Activated effector memory CD4-positive, alpha-beta T cell treated with Interleukin-2 at 50 U/mL for 16 hours (primary cell): Measurements from ENCODE around the gene UGGT2.
"Not testable (repeated sequence)": the region's sequence is repeated elsewhere in the genome, so short reads cannot be mapped to it uniquely, and the experiment has no call there.

Source experiments
- DNase-seq: peaks from one replicate; pipeline ENCODE4 v3.0.0-alpha.2; 2020

UGGT2 gene

DNA sequence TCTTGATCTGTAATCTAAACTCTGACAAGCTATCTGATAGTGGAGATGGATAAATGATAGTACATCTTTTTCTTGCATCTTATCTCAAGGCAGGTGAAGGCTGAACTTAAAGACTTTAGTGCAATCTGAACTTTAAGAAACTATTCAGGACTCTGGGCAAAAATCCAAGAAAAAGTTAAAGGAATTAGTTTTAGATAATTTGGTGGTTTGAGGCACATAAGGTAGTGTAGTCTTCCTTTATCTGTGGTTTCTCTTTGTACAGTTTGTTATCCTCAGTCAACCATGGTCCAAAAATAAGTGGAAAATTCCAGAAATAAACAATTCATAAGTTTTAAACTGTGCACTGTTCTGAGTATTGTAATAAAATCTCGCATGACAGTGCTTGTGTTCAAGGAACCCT lies 172.9 kb downstream of the UGGT2 start:
- DNase-seq = no peak

DNA sequence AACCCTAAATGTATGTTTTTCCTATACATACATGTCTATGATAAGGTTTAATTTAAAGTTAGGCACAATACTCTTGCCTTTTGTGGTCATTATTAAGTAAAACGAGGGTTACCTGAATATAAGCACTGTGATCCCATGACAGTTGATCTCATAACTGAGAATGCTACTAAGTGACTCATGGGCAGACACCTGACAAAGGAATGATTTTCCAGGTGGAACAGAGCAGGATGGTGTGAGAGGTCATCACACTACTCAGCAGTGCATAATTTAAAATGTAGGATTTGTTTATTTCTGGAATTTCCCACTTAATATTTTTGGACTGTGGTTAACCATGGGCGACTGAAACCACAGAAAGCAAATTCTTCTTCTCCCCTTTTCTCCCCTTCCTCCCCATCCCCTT lies 178.9 kb downstream of the UGGT2 start:
- no peak for DNase-seq

DNA sequence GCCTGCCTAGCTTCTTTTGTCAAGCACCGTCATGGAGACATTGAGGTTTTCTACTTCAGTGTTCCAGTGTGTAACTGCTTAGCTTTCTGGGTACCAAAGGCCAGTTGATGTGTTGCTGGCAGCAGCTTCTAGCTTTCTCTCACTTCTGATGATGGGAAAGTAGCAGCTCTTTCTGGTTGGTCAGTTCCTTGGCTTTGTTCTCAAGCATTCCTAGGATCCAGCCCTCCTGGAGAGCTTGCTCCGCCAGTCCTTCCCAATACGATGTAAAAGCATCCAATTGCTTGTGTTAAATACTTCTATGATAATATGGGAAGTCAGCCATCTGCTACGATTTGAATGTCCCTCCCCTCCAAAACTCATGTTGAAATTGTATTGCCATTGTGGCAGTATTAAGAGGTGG lies 182.8 kb downstream of the UGGT2 start:
- no peak for DNase-seq

DNA sequence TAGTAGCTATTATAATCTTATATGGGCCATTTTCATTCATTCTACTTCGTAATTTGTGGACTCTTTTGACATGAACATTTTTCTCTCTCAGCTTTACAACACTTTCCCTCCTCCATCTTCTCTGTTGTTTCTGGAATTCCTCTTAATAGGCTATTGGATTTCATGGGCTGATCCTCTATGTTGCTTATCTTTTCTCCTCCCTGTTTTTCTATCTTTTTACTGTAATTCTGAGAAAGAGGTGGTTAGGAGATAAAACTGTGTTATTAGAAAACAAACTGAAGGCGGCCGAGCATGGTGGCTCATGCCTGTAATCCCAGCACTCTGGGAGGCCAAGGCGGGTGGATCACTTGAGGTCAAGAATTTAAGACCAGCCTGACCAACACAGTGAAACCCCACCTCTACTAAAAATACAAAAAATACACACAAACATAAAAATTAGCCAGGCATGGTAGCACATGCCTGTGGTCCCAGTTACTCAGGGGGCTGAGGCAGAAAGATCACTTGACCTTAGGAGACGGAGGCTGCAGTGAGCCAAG lies 188.1 kb downstream of the UGGT2 start:
- no peak for DNase-seq

DNA sequence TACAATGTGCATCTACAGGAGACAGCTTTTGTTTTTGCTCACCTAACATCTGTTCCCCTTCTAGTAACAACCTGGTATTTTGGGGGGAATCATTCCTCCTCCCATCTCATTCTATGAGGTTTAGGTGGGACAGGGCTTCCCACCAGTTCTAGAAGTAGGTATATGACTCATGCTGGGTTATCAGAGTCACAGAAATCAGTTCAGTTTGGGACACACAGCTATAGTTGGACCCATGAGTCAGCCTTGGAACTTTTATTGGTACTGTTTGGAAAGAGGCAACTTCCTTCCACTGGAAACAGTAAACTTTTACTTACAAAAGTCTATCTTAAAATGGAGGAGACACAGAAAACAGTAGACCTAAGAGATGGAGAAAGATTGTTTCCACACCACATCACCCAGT lies 190.8 kb downstream of the UGGT2 start:
- DNase-seq = no peak

DNA sequence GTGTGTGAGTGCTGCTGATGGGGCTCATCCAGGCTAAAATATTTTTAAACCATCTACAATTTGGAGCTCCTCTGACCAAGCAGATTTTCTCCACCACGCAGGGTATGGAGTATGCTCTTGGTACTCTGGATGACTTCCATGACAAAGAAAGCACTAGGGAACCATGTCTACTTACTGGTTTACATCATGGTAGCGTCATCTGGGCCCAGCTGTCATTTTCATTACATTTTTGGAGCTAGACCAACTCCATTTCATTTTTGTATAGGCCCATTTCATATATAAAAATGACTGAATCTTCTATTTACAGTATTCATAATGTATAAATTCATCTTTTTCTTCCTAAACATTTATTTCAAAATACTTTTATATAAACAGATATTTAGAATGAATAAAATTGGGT lies 191.9 kb downstream of the UGGT2 start:
- no peak for DNase-seq

DNA sequence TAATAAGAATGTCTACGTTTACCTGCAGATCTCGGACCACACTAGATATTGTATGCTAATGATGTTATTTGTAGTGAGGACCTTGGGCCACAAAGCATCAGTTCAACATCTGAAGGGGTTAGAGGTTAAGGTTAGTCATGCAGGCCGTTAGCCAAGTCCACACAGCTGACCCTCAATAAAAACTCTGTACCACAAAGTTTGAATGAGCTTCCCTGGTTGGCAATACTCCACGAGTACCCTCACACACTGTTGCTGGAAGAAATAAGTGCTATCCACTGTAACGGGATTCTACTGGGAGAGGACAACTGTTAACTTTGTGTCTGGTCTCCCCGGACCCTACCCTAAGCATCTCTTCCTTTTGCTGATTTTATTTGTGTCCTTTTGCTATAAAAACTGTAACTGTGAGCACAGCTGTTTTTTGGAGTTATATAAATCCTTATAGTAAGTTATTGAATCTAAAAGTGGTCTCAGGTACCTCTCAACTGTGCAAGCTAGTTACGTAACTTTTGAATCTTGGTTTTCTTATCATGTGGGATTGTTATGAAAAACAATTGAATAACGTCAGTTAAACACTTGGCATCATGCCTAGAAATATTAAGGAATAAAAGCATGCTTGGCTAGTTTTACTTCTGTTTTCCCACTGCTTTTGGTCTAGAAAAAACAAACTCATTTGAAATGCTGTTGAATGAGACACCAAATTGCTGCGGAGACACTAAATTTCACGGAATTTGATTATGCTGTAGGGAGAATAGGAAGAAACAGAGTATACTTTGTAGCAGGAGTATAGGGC lies 194.7 kb downstream of the UGGT2 start:
- no peak for DNase-seq

DNA sequence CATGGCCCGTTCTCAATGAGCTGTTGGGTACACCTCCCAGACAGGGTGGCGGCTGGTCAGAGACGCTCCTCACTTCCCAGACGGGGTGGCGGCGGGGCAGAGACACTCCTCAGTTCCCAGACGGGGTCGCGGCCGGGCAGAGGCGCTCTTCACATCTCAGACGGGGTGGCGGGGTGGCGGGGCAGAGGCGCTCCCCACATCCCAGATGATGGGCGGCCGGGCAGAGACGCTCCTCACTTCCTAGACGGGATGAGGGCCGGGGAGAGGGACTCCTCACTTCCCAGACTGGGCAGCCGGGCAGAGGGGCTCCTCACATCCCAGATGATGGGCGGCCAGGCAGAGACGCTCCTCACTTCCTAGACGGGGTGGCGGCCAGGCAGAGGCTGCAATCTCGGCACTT lies 207.5 kb downstream of the UGGT2 start:
- DNase-seq = not testable (repeated sequence)

DNA sequence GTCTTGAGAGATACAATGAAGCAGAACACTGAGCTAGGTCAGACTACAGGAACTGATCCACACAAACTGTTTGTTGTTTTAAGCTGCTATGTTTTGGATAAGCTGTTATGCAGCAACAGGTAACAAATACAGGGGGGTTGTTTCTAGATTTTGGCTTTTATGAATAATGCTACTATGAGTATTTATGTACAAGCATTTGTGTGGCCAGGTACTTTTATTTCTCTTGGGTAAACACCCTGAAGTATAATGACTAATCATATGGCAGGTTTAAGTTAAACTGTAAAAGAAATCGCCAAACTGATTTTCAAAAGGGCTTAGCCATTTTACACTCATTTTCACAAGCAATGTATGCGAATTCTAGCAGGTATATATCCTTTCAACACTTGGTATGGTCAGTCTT lies 210.3 kb downstream of the UGGT2 start:
- DNase-seq = no peak

DNA sequence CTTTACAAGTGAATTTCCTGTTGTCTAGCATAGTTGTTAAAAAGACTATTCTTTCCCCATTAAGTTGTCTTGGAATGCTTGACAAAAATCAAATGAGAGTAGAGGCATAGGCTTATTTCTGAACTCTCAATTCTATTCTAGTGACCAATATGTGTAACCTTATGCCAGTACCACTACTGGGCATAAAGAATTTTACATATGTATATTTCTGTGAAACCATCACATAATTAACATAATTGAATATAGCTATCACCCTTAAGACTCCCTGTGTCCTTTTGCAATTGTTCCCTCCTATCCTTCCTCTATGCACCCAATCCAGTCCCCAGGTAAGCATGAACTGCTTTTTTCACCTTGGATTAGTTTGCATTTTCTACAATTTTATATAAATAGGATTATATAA lies 211.3 kb downstream of the UGGT2 start:
- no peak for DNase-seq

DNA sequence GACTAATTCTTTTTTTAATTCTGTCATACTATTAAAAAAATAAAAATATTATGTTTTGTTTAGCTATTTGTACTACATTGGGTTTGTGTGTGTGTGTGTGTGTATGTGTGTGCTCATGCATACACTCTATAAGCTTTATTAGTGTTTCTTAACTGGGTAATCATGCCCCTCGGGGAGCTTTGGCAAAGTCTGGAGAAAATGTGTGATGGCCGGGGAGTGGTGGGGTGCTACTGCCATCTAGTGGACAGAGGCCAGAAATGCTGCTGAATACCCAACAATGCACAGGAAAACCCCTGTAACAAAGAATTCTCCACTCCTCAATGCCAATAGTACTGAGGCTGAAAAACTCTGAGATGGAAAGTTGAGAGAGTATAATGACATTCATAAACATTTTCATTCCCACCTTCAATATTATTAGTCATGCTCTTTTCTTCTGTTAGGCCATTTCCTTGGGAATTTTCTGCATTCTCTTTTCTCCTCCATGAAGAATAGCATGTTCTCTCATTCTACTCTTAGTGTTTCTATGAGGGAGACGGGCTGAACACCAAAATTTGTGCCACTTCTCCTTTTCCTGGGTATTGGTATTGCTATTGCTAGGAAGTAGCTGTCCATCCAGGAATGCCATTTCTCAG lies 219.0 kb downstream of the UGGT2 start:
- DNase-seq = peak; percentile 32

DNA sequence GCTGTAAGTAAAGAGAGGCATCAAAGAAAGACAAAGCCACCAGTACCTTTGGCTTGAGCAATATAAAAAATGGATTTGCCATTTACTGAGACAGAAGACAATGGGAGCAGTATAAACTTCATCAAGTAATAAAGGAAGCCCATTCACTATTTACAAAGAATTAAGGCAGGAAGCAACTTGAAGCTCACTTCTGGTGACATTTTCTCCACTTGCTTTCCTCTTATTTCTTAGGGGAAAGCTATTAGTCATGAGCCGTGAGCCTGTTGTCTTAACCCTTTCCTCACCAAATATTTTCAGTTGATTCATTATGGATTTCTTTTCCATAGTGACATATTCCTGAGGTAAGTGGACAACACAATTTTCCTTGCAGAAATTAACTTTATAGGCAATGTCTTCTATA lies 219.5 kb downstream of the UGGT2 start:
- DNase-seq = no peak

DNA sequence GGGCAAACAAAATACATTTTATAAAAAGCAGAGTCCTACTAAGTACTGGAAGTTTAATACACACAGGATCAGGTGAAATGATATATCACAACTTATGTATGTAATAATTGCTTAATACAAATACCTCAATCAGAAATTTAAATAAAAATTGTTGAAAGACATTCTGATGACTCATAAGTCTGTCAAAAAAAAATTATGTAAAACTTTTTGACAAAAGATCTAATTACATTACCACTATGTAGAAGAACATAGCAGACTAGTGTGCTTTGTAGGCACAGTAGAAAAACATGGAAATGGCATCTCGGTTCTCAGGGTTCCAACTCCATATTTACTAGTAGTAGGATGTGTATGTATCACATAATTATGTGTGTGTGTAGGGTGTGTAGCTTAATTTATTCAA lies 220.1 kb downstream of the UGGT2 start:
- no peak for DNase-seq

DNA sequence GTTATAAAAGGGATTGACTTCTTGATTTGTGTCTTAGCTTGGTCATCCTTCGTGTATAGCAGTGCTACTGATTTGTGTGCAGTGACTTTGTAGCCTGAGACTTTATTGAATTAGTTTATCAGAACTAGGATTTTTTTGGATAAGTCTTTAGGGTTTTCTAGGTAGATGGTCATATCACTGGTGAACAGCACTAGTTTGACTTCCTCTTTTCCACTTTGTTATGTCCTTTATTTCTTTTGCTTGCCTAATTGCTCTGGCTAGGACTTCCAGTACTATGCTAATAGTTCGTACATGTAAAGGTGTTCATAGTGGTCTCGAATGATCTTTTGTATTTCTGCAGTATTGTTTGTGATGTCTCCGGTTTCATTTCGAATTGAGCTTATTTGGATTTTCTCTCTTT lies 230.9 kb downstream of the UGGT2 start:
- no peak for DNase-seq

DNA sequence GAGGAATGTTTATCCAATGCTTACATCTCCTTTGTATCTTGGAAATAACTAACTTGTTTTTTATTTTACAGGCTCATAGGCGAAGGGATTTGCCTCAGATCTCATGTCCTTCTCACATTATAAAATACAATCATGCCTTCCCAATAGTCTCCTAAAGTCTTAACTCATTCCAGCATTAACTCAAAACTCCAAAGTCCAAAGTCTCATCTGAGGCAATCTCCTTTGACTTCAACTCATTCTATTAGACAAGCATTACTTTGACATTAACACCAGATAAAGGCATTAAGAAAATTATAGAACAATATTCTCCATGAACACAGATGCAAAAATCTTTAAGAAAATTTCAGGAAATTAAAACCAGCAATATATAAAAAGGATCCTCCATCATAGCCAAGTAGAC lies 238.7 kb downstream of the UGGT2 start:
- DNase-seq = no peak

DNA sequence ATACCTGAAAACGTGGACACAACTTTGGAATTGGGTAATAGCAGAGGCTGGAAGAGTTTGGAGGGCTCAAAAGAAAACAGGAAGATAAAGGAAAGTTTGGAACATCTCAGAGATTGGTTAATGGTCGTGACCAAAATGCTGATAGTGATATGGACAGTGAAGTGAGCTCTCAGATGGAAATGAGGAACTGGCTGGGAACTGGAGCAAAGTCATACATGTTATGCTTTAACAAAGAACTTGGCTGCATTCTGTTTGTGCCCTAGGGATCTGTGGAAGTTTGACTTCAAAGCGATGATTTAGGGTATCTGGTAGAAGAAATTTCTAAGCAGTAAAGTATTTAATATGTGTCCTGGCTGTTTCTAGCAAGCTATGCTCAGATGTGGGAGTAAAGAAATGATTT lies 240.1 kb downstream of the UGGT2 start:
- DNase-seq = no peak

DNA sequence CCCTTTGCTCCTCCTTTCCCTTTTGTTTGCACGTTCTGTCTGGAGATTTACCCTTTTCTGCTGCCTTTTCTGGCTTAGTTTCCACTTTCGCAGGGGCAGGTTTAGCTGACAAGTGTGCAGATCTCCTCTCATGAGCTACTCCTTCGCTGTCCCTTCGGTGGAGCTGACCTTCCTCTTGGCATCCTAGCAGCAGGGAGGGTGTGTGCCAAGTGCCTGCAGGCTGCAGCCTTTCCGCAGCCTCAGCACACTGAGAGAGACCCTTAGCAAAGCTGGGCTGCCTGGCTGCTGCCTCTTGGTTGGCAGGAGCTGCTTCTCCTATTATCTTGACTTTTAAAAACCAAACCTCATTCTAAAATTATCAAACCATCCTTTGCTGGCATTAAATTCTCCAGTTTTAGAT lies 243.8 kb downstream of the UGGT2 start:
- no peak for DNase-seq

DNA sequence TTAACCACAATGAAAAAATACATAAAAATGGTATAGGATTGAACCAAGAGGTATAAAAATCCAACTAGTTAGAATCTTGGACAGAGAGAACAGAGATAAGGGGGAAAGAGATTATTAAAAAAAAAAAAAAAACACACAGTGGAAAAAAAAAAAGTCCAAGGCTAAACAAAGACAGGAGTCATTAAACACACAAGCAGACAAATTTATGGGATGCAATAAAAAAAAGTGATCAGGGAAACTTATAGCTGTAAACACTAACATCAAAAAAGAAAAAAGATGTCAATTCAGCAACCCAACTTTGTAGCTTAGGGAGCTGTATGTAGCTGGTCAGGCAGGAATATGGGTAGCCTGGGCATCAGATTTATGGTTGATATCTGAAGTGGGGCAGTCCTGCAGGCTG lies 247.3 kb downstream of the UGGT2 start:
- no peak for DNase-seq

DNA sequence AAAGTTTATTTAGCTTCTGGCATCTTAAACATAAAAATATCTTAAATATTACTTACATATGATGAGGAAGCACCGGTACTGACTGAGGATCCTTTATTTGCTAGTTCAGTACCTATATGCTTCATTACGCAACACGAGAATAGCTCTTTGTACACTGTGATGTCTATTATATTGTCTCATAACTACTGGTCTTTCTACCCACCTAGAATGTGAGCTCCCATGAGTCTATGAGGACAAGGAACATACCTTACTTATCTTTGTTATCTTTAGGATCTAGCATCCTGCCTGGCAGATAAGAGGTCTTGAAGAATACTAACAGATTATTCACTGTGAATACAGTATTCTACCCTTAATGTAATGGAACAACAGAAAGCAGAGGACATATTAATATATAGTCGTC lies 251.4 kb downstream of the UGGT2 start:
- no peak for DNase-seq

DNA sequence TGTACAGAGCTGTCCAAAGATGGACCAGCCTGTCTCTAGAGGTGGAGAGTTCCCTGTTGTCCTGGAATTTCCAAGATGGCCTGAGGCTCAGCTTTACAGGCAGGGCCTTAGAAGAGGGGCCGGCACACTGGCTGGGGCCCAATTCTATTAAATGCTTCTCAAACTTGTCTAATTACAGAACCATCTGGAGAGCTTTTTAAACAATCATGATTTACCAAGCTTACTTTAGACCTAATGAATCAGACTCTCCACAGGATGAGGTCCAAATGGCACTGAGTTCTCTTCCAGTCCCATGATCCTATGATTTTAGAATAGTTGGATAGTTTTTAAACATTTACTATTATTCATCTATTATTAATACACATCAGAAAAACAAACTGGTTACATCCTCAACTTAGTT lies 252.8 kb downstream of the UGGT2 start:
- no peak for DNase-seq

DNA sequence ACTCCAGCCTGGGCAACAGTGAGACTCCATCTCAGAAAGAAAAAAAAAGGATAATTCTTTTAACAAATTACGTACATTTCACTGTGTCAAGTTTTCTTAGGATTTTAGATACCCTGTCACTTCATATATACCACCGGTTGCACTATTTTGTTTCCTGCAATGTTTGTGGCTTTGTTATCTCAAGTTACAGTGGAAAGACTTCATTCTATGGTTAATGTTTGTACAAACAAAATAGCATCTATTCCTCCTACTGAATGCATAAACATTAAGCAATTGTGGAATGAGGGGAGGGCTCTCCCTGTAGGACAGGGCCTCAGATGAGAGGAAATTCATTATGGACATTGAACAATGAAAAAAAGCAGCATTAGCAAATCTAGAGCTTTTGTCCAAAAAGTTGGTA lies 256.2 kb downstream of the UGGT2 start:
- no peak for DNase-seq

DNA sequence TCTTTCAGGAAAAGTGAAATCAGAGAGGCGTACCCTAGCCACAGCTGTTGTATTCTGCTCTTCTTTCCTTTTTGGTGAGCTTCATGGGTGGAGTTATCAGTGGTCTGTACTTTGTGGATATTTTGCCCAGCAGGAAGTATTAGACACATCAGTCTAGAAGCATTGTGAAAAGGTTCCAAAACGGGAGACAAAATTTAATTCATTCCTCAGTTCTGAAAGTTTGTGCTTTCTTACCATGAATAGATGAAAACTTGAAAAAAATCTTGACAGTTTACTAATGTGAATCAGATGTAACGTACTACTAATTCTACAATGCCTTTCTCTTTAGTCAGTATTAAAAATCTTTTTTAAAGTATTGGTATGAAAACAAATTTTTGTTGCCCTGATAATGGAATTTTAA lies 259.4 kb downstream of the UGGT2 start:
- no peak for DNase-seq

DNA sequence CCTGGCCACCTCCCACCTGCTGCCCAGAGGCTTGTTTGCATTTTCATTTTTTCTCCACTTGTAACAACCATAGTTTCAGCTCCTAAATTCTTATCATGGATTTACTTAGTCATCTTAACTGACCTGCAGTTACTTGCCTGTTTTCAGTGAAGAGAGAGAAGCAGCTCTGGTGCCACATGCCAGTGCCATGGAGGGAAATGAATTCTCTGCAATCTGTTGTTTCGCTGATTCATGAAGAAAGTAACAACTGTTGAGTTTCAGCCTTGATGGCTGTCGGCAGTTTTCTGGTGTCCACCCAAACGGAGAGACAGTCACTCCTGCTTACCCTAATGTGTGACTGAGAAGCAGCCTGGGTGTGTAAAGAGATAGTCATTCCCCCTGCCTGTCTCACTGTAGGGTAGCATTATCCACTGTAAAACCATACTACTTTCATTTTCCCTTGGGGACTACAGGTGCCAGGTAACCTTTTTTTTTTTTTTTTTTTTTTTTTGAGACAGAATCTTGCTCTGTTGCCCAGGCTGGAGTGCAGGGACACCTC lies 260.1 kb downstream of the UGGT2 start:
- no peak for DNase-seq

DNA sequence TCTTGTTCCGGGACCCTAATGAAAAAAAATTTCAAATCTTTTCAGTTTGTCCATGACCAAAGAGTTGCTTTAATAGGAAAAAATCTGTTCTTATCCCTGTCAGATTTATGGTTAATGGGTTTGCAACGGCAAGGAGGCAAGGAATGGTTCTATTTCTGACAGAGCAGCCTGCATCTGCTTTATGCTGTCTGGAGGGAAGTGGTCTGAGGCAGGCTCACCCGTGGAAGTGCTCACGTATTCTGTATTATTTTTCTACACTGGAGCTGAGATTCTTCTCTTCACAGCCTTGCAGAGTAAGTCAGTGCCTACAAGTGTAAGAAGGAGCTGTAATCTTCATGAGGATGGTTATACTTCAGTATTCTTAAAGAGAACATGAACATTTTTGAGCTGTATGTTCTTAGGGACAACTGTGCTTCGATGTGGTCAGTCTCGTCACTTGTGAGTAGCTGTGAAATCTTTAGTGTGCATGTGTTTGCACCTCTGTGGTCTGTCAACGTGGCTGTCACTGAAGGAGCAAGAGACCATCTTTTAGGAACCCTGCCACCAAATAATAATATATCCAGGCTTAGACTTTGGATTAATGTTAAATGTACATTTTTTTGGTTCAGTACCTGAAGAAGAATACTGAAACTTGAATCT lies 262.0 kb downstream of the UGGT2 start:
- no peak for DNase-seq
